Measurements from ENCODE around the gene SP140.
"Not testable (repeated sequence)": the region's sequence is repeated elsewhere in the genome, so short reads cannot be mapped to it uniquely, and the experiment has no call there.

The SP140 gene

DNA sequence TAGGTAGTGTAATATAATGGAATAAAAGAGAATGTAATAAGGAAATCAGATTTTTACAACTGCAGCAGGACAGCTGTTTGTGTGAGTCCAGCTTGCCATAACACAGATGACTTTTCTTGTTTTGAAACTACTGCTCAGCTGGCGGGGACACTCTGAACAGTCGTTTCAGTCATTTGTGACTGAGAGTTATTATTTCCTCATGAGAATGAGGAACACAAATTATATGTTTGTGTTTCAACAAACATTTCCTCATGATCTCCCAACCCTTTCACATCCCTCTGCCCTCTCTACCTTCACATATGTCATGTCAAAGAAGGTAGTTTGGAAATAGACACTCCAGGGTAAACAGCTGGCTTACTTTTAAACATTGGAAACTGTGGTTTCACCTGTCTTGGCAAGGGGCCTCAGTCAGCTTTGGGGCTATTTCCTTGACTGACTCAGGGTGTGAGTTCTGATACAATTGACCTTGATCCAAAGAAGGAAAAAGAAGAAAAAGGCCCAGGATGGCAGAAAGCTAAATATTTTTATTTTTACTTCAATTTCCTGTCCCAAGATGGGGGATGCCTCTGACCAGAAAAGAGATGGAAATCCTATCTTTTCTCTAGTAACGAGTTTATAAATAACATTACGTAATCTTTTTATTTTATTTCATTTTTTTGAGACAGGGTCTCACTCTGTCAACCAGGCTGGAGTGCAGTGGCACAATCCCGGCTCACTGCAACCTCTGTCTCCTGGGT is 102.0 kb downstream of the SP140 start:
- DNase-seq: no peak

DNA sequence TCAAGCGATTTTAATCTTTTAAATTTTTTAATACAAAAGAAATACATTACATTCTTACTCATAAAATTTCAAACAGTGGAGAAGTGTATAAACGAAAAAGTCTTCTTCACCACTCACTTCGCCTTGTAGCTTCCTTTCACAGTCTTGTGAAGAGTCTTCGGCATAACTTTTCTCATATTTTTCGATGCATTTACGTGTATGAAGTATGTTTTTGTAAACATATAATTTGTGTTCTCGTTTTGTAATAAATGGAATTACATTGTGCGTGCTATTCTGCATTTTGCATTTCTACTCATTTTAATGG is 102.6 kb downstream of the SP140 start:
- DNase-seq: no peak

DNA sequence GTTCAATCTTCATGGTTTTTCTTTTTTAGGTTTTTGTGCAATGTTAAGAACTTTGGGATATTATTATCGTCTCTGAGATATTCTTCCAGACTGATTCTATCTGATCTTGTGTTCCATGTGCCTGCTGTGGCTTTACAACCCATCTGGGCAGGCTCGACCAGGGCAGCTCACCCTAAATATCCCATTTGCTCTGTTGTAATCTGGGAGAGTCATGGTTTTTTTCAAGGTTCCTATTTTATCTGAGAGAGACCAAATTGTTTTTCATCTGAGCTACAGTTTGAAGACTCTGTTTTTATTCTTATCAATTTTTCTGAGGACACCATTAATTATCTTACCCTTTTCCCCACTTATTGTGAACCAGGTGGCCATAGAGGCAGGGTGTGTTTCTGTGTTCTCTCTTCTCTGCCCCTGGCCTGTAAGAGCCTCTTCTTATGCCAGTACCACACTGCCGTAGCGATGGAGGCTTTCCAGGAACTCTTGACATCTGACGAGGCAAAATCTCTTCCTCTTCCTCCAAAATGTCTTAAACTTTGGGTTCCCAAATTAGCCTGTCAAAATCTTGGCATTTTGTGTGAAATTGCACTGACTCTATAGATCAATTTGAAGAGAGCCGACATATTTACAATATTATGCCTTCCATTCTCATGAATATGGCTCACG is 104.5 kb downstream of the SP140 start:
- no peak for DNase-seq

DNA sequence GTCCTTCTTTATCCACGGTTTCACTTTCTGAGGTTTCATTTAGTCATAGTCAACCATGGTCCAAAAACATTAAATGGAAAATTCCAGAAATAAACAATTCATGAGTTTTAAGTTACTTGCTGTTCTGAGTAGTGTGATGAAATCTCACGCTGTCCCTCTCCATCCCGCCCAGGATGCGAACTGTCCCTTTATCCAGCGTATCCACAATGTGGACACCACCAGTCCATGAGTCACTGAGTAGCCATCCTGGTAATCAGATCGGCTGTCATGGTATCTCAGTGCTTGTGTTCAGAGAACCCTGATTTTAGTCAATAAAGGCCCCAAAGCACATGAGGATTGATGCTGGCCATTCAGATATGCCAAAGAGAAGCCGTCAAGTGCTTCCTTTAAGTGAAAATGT is 105.2 kb downstream of the SP140 start:
- no peak for DNase-seq

DNA sequence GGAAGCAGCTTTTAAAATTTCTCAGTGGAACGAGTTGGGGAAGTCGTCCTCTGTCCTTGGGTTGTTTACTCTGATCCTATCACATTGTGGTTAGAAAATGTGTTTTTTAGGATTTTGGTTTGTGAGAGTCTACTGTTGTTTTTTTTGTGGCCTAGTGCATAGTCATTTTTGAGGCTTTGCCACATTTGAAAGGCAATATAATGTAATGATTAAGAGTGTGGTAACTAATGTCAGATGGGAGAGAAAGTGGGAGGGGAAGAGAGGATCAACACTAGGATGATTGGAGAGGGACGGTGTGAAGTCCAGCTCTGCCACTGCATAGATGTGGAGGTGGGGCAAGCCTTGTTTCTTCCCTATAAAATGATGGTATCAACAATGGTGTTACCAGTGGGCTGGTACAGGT is 109.9 kb downstream of the SP140 start:
- no peak for DNase-seq

DNA sequence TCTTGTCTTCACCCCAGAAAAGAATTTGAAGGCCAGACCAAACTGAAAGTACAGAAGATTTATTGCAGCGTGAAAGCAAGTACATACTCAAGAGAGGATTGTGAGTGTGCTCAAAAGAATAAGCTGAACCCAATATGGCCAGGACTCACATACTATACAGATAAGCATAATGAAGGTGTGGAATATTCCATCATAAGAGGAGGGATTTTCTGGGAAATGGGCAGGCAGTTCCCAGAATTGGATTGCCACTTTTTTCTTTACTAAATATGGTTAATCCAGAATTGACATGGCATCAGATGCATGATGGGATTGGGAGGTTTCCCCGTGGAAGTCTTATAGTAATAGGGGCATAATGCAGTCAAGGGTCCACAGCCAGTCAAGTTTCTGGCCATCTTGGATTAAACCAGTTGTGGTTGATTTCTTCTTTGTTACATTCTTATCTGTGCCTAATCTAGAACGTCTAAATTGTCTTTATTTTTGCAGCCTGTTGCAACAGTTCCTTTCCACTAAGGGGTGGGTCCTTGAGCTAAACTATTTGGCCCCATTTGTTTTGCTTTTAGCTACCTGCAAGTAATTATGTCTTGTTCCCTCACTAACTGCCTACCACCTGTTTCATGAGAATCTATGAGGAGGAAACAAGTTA is 110.4 kb downstream of the SP140 start:
- DNase-seq: no peak

DNA sequence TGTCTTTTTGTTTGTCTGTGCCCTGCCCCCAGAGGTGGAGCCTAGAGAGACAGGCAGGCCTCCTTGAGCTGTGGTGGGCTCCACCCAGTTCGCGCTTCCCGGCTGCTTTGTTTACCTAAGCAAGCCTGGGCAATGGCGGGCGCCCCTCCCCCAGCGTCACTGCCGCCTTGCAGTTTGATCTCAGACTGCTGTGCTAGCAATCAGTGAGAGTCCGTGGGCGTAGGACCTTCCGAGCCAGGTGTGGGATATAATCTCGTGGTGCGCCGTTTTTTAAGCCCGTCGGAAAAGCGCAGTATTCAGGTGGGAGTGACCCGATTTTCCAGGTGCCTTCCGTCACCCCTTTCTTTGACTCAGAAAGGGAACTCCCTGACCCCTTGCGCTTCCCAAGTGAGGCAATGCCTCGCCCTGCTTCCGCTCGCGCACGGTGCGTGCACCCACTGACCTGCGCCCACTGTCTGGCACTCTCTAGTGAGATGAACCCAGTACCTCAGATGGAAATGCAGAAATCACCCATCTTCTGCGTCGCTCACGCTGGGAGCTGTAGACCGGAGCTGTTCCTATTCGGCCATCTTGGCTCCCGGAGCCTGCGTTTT is 116.5 kb downstream of the SP140 start:
- DNase-seq: not testable (repeated sequence)

DNA sequence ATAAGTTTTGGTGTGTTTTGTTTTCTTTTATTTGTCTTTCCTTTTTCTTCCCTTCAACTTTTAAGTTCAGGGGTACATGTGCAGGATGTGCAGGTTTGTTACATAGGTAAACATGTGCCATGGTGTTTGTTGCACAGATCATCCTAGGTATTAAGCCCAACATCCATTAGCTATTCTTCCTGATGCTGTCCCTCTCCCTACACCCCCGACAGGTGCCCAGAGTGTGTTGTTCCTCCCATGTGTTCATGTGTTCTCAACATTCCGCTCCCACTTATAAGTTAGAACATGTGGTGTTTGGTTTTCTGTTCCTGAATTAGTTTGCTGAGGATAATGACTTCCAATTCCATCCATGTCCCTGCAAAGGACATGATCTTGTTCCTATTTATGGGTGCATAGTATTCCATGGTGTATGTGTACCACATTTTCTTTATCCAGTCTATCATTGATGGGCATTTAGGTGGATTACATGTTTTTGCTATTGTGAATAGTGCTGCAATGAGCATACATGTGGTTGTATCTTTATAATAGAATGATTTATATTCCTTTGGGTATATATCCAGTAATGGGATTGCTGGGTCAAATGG is 117.6 kb downstream of the SP140 start:
- not testable (repeated sequence) for DNase-seq

DNA sequence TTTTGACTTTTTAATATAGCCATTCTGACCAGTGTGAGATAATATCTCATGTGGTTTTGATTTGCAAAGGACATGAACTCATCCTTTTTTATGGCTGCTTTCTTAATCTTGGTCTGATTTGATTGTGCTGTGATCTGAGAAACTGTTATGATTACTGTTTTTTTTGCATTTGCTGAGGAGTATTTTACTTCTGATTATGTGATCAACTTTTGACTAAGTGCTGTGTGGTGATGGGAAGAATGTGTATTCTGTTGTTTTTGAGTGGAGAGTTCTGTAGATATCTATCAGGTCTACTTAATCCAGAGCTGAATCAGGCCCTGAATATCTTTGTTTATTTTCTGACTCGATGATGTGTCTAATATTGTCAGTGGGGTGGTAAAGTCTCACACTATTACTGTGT is 118.2 kb downstream of the SP140 start:
- DNase-seq: no peak

DNA sequence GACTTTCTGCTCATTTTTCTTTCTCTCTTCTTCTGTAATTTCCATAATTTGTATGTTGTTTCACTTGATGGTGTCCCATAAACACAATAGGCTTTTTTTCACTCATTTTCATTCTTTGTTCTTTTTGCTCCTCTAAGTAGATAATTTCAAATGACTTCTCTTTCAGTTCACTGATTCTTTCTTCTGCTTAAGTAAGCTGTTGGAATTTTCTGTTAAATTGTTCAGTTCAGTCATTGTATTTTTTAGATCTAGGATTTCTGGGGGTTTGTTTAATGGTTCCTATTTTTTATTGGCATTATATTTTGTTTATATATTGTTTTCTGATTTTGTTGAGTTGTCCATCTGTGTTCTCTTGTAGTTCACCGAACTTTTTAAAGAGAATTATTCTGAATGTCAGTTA is 120.9 kb downstream of the SP140 start:
- DNase-seq: no peak

DNA sequence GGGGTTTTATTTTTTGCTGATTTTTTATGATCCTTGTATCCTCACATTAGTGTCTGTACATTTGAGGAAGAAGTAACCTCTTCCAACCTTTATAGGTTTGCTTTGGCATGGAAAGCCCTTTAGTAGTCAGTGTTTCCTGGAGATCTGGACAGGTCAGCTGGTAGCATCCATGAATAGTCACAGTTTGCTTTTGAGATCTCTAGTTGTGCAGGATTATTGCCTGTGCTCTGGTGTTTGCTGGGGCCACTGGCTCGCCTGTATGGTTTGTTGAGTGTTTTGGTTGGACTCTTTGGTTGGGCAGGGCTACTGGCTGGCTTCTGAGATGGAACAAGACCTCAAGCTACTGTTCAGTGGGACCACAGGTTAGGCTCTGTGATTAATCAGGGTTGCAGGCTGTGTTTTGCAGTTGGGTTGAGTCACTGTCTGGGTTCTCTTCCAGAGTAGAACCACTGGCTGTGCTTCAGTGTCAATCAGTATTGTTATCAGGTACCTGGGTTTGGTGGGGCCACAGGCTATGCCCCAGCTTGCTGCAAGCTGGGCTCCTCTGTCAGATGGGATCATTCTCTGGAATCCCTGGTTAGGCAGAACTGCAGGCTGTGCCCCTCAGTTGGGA is 121.5 kb downstream of the SP140 start:
- DNase-seq: no peak

DNA sequence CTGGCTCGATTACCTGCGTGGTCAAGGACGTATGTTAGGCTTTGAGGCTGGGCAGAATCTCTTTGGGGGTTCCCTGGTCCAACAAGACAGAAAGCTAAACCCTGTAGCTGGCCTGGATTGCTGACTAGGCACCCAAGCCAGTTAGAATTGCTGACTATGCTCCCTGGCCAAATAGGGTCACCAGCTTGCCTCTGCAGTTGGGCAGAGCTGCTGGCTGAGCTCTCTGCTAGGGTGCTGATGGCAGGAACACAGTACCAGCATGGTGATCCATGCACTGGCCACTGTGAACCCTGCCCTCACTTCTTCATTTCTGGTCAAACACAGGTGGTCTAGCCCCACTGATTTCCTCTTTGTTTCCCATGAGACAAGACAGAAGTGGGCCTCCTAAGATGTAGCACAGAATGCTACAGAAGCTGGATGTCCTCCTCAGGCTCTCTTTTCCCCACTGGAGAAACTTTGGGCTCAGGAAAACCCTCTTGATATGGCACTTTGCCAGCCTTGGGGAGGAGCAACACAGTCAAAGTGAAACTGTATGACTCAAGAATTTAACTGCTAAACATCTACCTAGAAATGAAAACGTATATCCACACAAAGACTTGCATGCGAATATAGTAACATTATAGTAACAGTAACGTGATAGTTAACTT is 122.2 kb downstream of the SP140 start:
- no peak for DNase-seq

DNA sequence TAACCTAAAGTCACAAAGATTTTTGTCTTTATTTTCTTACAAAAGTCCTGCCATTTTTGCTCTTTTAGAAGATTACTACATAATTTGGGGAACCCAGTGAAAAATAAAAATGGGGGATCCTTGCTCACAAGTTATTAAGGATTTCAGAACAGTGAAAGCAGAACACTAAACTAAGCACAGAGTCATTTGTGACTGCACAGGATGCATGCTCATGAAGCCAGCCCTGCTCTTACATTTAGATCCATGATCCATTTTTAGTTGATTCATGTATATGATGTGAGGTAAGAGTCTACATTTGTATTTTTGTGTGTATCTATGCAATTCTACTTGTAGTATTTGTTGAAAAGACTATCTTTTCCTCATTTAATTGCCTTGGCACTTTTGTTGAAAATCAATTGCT is 123.3 kb downstream of the SP140 start:
- DNase-seq: no peak

DNA sequence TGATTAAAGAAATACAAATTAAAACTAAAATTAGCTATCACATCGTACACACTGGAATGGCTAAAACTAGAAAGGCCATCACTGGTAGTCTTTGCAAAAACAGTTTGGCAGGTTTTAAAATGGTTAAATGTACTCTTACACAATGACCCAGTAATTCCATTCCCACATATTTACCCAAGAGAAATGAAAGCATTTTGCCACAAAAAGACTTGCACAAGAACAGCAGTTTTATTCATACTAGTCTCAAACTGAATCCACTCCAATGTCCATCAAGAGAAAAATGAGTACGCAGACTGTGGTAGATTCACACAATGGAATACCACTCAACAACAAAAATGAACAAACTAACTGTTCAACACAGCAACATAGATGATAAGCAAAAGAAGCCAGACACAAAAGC is 130.5 kb downstream of the SP140 start:
- DNase-seq: no peak

DNA sequence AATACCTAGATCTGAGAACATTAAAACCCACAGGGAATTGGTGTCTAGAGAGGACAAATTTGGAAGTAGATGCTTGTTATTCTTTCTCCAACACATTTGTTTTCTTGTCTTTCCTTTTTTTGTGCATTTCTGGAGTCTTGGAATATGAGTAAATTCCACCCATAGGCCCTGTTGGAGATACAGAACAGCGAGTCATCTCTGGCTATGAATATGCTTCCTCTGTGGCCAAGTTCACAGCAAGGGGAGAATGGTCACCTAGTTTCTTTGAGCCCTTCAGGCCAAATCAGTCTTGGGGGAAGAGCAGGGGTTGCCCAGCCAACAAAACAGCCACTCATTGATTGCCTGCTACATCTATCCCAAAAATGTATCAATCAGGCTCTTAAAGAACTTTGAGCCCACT is 132.8 kb downstream of the SP140 start:
- DNase-seq: no peak

DNA sequence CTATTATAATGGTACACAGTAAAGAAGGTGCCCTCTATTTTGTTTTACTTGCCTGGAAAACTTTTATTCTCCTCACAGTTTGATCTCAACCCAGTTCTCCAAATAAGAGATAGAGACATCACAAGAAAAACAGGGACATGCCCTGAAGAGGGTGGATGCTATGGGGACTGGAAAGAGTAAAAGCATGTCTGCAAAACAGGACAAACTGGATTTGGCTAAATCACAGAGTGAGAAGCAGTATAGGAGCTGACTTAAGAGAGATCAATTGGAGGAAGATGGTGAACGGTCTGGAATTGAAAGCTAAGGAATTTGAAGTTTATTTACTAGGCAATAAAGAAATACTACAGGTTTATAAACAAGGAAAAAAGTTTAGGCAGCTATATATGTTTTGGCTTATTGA is 134.5 kb downstream of the SP140 start:
- DNase-seq: no peak

DNA sequence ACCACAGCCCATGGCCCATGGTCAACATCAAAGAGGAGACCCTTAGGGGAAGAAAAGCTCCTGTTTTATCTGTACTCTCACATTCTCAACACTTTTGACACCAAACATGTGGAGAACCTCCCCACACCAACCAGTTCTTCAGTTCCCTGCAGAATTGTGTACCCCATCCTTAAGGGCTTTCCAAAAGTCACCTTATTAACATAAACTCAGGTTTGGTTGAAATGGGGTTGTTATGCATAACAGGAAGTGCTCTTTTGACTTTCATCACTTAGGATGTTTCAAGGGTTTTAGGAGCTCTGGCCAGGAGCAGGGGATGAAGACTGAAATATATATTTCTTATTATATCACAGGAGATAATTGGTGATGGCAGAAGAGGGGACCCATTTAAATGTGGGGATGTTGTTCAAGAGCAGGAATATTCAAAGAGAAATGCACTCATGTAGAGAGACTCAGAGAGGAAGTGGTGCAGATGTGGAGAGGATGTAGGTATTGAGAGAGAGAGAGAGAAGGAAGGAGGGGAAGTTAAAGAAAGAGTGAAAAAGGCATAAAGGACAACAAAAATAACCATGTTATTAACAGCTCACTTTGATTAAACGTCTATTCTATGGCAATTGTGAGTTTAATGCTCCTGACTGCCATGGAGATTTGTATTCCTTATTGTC is 136.6 kb downstream of the SP140 start:
- no peak for DNase-seq

Measured in NCI-H524 treated with DMSO at 0.1 percent for 48 hours (cell line).